ENCODE results near the gene CDY2A.
"Not testable (repeated sequence)": the region's sequence is repeated elsewhere in the genome, so short reads cannot be mapped to it uniquely, and the experiment has no call there.

DNA sequence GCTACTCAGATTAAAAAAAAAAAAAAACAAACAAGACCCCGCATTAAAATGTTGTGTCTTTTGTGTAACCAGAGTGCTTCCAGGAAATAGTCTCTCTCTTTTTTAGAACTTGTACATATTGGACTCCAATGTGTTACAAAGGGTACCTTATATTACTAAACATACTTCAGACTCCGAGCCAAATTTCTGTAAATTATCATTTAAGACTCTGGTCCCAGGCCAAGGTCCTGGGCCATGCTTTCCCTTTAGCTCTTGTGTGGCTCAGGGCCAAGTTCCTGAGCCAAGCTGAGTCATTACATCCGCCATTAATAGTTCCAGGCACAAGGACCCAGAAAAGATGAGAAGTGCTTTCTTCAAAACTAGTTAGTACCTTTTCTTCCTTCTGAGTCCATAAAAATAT is 4.6 kb downstream of the CDY2A start:
- TF ChIP-seq, protein P1, sequence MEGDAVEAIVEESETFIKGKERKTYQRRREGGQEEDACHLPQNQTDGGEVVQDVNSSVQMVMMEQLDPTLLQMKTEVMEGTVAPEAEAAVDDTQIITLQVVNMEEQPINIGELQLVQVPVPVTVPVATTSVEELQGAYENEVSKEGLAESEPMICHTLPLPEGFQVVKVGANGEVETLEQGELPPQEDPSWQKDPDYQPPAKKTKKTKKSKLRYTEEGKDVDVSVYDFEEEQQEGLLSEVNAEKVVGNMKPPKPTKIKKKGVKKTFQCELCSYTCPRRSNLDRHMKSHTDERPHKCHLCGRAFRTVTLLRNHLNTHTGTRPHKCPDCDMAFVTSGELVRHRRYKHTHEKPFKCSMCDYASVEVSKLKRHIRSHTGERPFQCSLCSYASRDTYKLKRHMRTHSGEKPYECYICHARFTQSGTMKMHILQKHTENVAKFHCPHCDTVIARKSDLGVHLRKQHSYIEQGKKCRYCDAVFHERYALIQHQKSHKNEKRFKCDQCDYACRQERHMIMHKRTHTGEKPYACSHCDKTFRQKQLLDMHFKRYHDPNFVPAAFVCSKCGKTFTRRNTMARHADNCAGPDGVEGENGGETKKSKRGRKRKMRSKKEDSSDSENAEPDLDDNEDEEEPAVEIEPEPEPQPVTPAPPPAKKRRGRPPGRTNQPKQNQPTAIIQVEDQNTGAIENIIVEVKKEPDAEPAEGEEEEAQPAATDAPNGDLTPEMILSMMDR (conservative IDR thresholded peaks at IDR 0.05; ENCODE audit: low read length), result not testable (repeated sequence)
- TF ChIP-seq EZH2phosphoT487 (IDR thresholded peaks at IDR 0.05; ENCODE audit: borderline replicate concordance, low read depth, low read length), result not testable (repeated sequence)

Measured in OCI-LY7 (cell line).